GM13976 (cell line): ENCODE measurements around the gene TOR4A.

Experiments used
- DNase-seq: peaks from one replicate; pipeline ENCODE4 v3.0.0; 2012; ENCODE audit warnings: low spot score
- in situ Hi-C: fragments of 300-500 bp; cut with MboI; formaldehyde crosslinking; loops from one replicate; pipeline ENCODE4 v1.12.0; 2022; ENCODE audit warnings: low sequenced_read_pairs, mixed read lengths, inconsistent platforms; ENCODE audit not compliant: unreplicated experiment
- TF ChIP-seq, protein P1 (sequence below): IDR thresholded peaks from 2 replicates; pipeline ENCODE4 v1.5.1; 2012; ENCODE audit warnings: borderline replicate concordance, mild to moderate bottlenecking; ENCODE audit not compliant: insufficient read depth; ENCODE audit errors: extremely low read depth, missing control alignments, control extremely low read depth

Gene TOR4A

DNA sequence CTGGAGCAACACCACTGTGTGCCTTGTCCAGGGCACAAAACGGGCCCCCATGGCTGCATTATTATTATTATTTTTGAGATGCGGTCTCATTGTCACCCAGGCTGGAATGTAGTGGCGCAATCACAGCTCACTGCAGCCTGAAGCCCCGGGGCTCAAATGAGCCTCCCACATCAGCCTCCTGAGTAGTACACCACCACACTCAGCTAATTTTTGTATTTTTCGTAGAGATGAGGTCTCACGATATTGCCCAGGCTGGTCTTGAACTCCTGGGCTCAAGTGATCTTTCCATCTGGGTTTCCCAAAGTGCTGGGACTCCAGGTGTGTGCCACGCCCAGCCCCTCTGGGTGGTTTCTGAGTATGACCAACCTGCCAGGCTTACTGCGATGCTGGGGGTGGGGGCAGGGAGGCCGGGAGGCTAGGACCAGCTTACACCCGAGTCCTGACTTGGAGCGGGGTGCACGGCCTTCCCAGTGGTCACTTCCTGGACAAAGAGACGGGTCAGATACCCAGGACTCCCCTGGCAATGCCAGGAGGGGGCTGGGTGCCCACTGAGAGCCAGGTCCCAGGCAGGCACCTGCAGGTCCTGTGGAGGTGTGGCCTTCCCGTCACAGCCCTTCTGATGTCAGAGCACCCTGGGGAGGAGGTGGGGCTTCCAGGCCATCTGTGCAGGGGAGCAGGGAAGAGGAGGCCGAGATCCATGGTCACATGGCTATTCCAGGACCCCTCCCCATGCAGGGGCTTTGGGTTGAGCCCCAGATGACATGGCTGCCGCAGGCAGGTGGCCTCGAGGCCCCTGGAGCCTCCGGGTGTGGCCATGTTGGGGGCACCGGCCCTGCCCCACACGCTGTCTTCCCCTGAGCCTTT lies 32.9 kb downstream of the TOR4A start:
- DNase-seq: no peak

DNA sequence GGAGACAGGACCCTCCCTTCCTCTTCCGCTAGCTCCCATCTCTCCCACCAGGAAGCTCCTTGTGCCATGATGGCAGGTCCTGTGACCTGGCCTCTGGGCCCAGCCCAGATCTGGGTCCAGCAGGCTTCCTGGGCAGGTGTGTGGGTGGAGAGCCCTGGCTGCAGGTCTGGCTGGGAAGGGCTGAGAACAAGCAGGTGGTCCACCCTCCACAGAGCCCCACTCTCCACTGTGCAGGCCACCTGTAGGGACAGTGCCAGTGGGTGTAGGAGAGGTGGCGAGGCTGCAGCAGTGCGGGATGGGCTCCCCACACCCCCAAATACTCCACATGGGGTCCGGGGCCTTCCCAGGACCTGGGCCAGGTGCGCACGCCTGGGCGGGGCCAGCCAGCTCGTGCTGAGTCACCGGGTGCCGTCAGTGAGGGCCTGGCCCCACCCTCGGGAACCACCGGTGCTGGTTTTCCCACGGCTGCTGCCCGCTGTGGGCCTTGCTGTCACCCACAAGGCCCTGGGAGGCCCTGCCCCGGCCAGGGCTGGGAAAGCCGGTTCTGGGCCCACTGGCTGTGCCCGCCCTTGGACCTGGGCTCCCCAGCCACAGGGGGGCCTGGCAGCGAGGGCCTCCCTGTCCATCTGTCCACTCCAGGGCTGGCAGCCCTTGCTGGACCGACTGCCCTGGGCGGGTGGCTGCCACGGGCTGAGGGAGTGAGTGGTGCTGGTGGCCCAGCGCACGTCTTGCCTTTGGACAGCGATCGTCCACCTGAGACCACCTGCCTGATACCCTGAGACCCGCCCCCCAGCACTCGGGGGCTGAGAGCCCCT lies 33.9 kb downstream of the TOR4A start:
- in situ Hi-C loops: no loop called here
- TF ChIP-seq, protein P1, sequence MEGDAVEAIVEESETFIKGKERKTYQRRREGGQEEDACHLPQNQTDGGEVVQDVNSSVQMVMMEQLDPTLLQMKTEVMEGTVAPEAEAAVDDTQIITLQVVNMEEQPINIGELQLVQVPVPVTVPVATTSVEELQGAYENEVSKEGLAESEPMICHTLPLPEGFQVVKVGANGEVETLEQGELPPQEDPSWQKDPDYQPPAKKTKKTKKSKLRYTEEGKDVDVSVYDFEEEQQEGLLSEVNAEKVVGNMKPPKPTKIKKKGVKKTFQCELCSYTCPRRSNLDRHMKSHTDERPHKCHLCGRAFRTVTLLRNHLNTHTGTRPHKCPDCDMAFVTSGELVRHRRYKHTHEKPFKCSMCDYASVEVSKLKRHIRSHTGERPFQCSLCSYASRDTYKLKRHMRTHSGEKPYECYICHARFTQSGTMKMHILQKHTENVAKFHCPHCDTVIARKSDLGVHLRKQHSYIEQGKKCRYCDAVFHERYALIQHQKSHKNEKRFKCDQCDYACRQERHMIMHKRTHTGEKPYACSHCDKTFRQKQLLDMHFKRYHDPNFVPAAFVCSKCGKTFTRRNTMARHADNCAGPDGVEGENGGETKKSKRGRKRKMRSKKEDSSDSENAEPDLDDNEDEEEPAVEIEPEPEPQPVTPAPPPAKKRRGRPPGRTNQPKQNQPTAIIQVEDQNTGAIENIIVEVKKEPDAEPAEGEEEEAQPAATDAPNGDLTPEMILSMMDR: no peak
- DNase-seq: no peak

More for the DNA sequence above, 32.9 kb downstream of the TOR4A start:
- in situ Hi-C loops: no loop called here
- TF ChIP-seq, protein P1: no peak

DNA sequence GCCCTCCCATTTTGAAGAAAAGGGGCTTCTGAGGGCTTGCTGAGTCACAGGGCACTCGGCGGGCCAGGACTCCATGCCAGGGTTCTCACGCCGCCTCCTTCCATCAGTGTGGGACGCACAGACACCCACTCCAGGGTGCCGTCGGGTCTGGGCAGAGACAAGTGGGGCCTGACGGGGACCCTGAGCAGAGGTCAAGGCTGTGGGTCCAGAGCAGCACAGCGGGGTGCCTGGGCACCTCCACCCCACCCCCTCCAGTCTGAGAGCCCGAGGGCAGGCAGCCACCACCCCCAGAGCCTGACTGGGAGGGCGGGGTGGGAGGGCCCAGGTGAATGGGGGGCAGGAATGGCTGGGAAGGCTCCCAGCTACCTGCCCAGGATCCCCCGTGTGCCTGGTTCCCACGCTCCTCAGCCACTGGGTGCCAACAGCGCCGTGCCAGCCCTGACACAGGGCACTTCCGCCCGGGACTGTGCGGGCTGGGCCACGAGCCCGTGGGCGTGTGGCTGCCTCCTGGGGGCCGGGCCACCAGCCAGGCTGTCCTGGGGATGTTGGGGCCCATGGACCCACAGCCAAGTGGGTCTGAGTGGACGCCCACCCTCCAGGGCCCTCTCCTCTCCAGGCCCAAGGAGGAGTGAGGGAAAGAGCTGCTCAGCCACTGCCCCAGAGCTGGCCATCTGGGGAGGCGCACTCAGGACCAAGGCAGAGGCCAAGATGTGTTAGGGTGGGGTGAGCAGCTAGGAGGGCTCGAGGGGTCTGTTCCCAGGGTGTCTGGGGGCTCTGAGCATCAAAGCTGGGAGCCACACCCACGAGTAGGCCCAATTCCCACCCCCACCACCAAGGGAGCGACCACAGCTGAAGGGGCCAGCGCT lies 34.7 kb downstream of the TOR4A start:
- in situ Hi-C loops: no loop called here
- TF ChIP-seq, protein P1: no peak
- DNase-seq: peak; percentile 35

DNA sequence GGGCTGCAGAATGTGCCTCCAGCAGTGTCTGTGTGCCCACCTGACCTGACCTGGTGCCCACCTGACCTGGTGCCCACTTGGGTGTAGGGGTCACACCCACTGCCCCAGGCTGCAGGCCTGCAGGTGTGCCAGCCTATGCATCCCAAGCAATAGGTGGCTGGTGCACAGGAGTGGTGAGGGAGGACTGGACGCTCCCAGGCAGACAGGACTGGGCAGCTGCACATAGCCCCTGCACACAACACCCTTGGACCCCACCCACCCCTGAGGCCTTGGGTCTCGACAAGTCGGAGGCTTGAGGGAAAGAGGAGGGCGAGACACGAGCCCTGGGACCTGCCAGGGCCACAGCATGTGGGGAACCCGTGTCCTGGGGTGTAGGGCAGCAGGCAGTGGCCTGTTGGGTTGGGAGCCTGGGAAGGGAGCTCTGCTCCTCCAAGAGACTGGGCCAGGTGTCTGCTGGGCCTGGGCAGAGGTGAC lies 35.4 kb downstream of the TOR4A start:
- in situ Hi-C loops: no loop called here
- DNase-seq: peak; percentile 31
- TF ChIP-seq, protein P1: no peak

DNA sequence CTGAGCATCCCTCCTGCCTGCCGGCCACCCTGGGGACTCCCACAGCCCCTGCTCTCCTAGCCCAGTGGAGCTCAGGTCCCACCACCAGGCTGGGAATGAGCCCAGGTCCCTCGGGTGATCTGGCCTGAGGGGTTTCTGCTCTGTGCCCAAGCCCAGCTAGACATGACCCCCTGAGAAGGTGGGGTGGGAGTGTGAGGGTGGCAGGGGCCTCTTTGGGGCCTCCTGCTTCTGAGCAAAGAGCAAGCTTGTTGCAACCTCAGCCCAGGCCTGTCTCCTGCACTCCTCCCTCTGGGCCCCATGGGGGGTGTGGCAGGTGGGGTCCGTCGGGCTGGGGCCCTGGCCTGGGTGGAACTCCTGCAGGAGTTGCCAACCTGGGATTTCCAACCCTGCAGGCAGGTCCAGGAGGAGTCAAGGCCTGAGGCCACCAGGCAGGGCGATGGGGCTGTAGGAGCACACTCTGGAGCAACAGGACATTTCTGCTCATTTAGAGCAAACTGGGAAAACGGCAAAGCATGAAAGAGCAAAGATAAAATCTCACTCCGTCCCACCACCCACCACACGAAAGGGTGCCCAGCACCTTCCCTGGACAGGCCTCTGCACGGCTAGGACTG lies 35.9 kb downstream of the TOR4A start:
- TF ChIP-seq, protein P1: no peak
- in situ Hi-C loops: no loop called here
- DNase-seq: peak; percentile 38
